BJ (cell line): ENCODE measurements around the gene TCF12. TPM values are rescaled to one million over a fixed set of nuclear protein-coding genes. Genes with fewer than 3 reads are reported as not detected.

Source experiments
- CTCF ChIA-PET: fragments of 350-600 bp; formaldehyde crosslinking; extraction: SDS; loops from one replicate; lab custom pipeline; 2021; ENCODE audit warnings: antibody characterized with exemption, inconsistent platforms; lab: Yijun Ruan, JAX
- POLR2A ChIA-PET: fragments of 300-600 bp; sonication (Branson Sonifier 250); formaldehyde crosslinking; extraction: SDS; loops from one replicate; lab custom pipeline; 2021; ENCODE audit warnings: antibody characterized with exemption; lab: Charles Lee
- DNase-seq: peaks from one replicate; pipeline ENCODE4 v3.0.0-alpha.2; 2011; ENCODE audit warnings: low read depth
- H3K27me3 ChIP-seq: 2 replicates; pipeline ENCODE4 v1.6.0; 2011; ENCODE audit warnings: low read length; ENCODE audit not compliant: control insufficient read depth, insufficient read depth
- H3K36me3 ChIP-seq: 2 replicates; pipeline ENCODE4 v1.5.1; 2011; ENCODE audit warnings: low read length; ENCODE audit not compliant: control insufficient read depth, insufficient read depth
- H3K4me3 ChIP-seq: 2 replicates; pipeline ENCODE4 v1.5.1; 2011; ENCODE audit warnings: low read depth, mild to moderate bottlenecking, control low read depth, low read length
- CTCF ChIP-seq: IDR thresholded peaks from 2 replicates; pipeline ENCODE4 v1.5.1; 2011; ENCODE audit warnings: low read depth, mild to moderate bottlenecking, control low read depth, inconsistent platforms, low read length, moderate library complexity; ENCODE audit not compliant: insufficient read depth
- polyA plus RNA-seq: library from polyadenylated mRNA; depleted of rRNA; stranded (reverse); fragments of >200 nt; gene quantifications from 2 replicates; pipeline ENCODE4 v1.2.3, GENCODE V29; 2011

TCF12 gene
- polyA plus RNA-seq, 1 experiment, result 134 TPM

- ChIA-PET POLR2A (no interaction called here), CTCF (interaction anchor here (1.3 kb wide), 1 partner anchor 98 kb away, joined by 3 read pairs; no protein-coding TSS in a partner anchor)
Measured at GRCh38 chr15:57245714-57246113, 327.3 kb downstream of the TCF12 start.

GRCh38 chr15:57248074-57248473, 329.6 kb downstream of the TCF12 start:
- Histone ChIP-seq H3K27me3 (no peaks in the 10 kb centered on the region), H3K4me3 (no peak overlapping the region), H3K36me3 (peaks cover 2% of the 10 kb centered on the region; the same call in 1 of the 2 replicates)
- ChIA-PET CTCF (interaction anchor here (0.6 to 1.0 kb wide), 2 partner anchors 10 to 507 kb away, joined by 3 read pairs; no protein-coding TSS in a partner anchor), POLR2A (no interaction called here)
- no peak for TF ChIP-seq CTCF
- DNase-seq, result no peak

More at GRCh38 chr15:57245714-57246113, 327.3 kb downstream of the TCF12 start:
- H3K4me3 ChIP-seq, result no peak overlapping the region
- H3K27me3 ChIP-seq, result no peaks in the 10 kb centered on the region
- DNase-seq, result no peak
- no peak for TF ChIP-seq CTCF
- peaks cover 2% of the 10 kb centered on the region; the same call in 1 of the 2 replicates for H3K36me3 ChIP-seq

- POLR2A ChIA-PET, result no interaction called here
- CTCF ChIA-PET, result no interaction called here
- no peak for DNase-seq
- Histone ChIP-seq H3K27me3 (no peaks in the 10 kb centered on the region), H3K36me3 (peaks cover 5% of the 10 kb centered on the region), H3K4me3 (no peak overlapping the region)
- TF ChIP-seq CTCF, result no peak
Measured at GRCh38 chr15:57251308-57251707, 332.9 kb downstream of the TCF12 start.

- peak; percentile 60 for DNase-seq
- CTCF ChIA-PET, result no interaction called here
- no peaks in the 10 kb centered on the region for H3K27me3 ChIP-seq
- no peak for TF ChIP-seq CTCF
- no peak overlapping the region for H3K4me3 ChIP-seq
- POLR2A ChIA-PET, result no interaction called here
- peaks cover 4% of the 10 kb centered on the region for H3K36me3 ChIP-seq
Measured at GRCh38 chr15:57251941-57252340, 333.5 kb downstream of the TCF12 start.

- CTCF ChIA-PET, result interaction anchor here (0.7 kb wide), 1 partner anchor 15 kb away, joined by 3 read pairs; no protein-coding TSS in a partner anchor
- H3K27me3 ChIP-seq, result no peaks in the 10 kb centered on the region
- peaks cover 4% of the 10 kb centered on the region for H3K36me3 ChIP-seq
- DNase-seq, result no peak
- POLR2A ChIA-PET, result no interaction called here
- no peak overlapping the region for H3K4me3 ChIP-seq
- no peak for TF ChIP-seq CTCF
Measured at GRCh38 chr15:57253082-57253481, 334.6 kb downstream of the TCF12 start.
